Mucosa of descending colon (tissue), 3 donors: ENCODE measurements around the gene NISCH. TPM values are rescaled to one million over a fixed set of nuclear protein-coding genes. Genes with fewer than 3 reads are reported as not detected.
A peak's percentile ranks its signal among the peaks of the same experiment; 100 is the strongest.

Source experiments
- ATAC-seq: fragments of 200-7000 bp; cut with Tn5 transposase; one replicate; pipeline ENCODE4 v1.9.1; 2020; ENCODE audit warnings: mild to moderate bottlenecking, moderate library complexity
- DNase-seq, 3 donors: peaks; one replicate each; pipeline ENCODE4 v3.0.0-alpha.2; 2020
- H3K36me3 ChIP-seq: fragments of 200-600 bp; one replicate; pipeline ENCODE4 v1.8.0; 2021; ENCODE audit warnings: low read depth, mild to moderate bottlenecking
- H3K4me1 ChIP-seq: fragments of 200-600 bp; one replicate; pipeline ENCODE4 v1.8.0; 2021; ENCODE audit warnings: low read depth, mild to moderate bottlenecking
- H3K4me3 ChIP-seq: fragments of 200-600 bp; one replicate; pipeline ENCODE4 v1.8.0; 2021; ENCODE audit warnings: mild to moderate bottlenecking
- H3K9me3 ChIP-seq: fragments of 200-600 bp; one replicate; pipeline ENCODE4 v1.8.0; 2021; ENCODE audit warnings: mild to moderate bottlenecking
- CTCF ChIP-seq: fragments of 200-600 bp; IDR thresholded peaks from one replicate; pipeline ENCODE4 v1.8.0; 2022; ENCODE audit warnings: antibody characterized with exemption, mild to moderate bottlenecking
- intact Hi-C, 2 donors: fragments of 100-400 bp; cut with DNase I in 1 of 2; cut with micrococcal nuclease in 1 of 2; formaldehyde crosslinking; loops; one replicate each; pipeline versions ENCODE4 v1.11.0 to v1.11.1; 2022; cut with DNase I, micrococcal nuclease
- total RNA-seq, 3 donors: library from RNA; stranded (reverse); fragmentation: NEBNext Ultra II Directional in 2 of 3; extraction: Animal tissue kit (Norgen Biotek cat#: 25700) in 2 of 3; gene quantifications; one replicate each; pipeline versions ENCODE4 v1.2.1 to v1.2.4, GENCODE V29; 2021 to 2023
- donor health status: DM: no; HTN: no; CAD: no; lungs with moderate emphysema.
- donor health status: DM: no; HTN: no; CAD: no.
- donor health status: DM: no; HTN: yes; CAD: no.

Gene NISCH
- total RNA-seq, 3 donors from 2014 or later: 57.6 to 91.0 (median 72.1) TPM

- Histone ChIP-seq H3K4me3 (no peak overlapping the region), H3K36me3 (no peaks in the 10 kb centered on the region), H3K4me1 (peaks cover 2% of the 10 kb centered on the region), H3K9me3 (no peaks in the 10 kb centered on the region)
- intact Hi-C loops: no loop called here
- ATAC-seq: no peak
- no peak for TF ChIP-seq CTCF
- peak in 1 of 3 donors; percentile 38 for DNase-seq
Measured at GRCh38 chr3:52521488-52521824, 66.1 kb downstream of the NISCH start.

DNA sequence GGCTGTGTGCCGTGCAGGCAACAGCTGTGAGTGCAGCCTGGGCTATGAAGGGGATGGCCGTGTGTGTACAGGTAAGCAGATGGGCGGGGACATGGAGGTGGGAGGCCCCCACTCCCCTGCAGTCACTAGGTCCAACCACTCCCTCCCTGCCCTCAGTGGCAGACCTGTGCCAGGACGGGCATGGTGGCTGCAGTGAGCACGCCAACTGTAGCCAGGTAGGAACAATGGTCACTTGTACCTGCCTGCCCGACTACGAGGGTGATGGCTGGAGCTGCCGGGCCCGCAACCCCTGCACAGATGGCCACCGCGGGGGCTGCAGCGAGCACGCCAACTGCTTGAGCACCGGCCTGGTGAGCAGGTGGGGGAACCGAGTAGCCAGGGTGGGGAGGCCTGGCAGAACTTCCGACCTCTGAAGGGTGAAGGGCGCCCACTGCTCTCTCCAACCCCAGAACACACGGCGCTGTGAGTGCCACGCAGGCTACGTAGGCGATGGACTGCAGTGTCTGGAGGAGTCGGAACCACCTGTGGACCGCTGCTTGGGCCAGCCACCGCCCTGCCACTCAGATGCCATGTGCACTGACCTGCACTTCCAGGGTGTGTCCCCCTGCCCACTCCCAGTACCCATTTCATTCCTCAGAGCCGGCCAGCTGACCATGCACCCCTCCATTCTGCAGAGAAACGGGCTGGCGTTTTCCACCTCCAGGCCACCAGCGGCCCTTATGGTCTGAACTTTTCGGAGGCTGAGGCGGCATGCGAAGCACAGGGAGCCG is 66.7 kb downstream of the NISCH start:
- H3K36me3 ChIP-seq: no peaks in the 10 kb centered on the region
- DNase-seq (peak in 1 of 3 donors; percentile 43), ATAC-seq (no peak)
- peaks cover 2% of the 10 kb centered on the region for H3K4me1 ChIP-seq
- no peak for TF ChIP-seq CTCF
- intact Hi-C loops: no loop called here
- no peaks in the 10 kb centered on the region for H3K9me3 ChIP-seq
- H3K4me3 ChIP-seq: no peak overlapping the region

- intact Hi-C loops: no loop called here
- no peak for TF ChIP-seq CTCF
- no peaks in the 10 kb centered on the region for H3K9me3 ChIP-seq
- H3K4me3 ChIP-seq: no peak overlapping the region
- no peaks in the 10 kb centered on the region for H3K36me3 ChIP-seq
- H3K4me1 ChIP-seq: peaks cover 2% of the 10 kb centered on the region
- DNase-seq (peak in 2 of 3 donors; percentile 16 to 33), ATAC-seq (no peak)
Measured at GRCh38 chr3:52522651-52523251, 67.3 kb downstream of the NISCH start.

- DNase-seq: peak in 2 of 3 donors; percentile 23 to 45
- no peak for ATAC-seq
- Histone ChIP-seq H3K4me3 (no peak overlapping the region), H3K4me1 (no peaks in the 10 kb centered on the region), H3K9me3 (no peaks in the 10 kb centered on the region), H3K36me3 (no peaks in the 10 kb centered on the region)
- intact Hi-C loops: no loop called here
- no peak for TF ChIP-seq CTCF
Measured at GRCh38 chr3:52523386-52524257, 68.2 kb downstream of the NISCH start.

- Histone ChIP-seq H3K4me1 (no peaks in the 10 kb centered on the region), H3K9me3 (no peaks in the 10 kb centered on the region), H3K36me3 (no peaks in the 10 kb centered on the region), H3K4me3 (no peak overlapping the region)
- DNase-seq (peak in 1 of 3 donors; percentile 45), ATAC-seq (no peak)
- TF ChIP-seq CTCF: no peak
- intact Hi-C loops: no loop called here
Measured at GRCh38 chr3:52524258-52524751, 68.9 kb downstream of the NISCH start.
